Measurements from ENCODE around the gene ADAMTS8.

The ADAMTS8 gene

GRCh38 chr11:130400781-130401483 is 27.5 kb downstream of the ADAMTS8 start:
- H3K4me3 ChIP-seq (ENCODE audit: low read depth, low read length) = no peak overlapping the region

DNA sequence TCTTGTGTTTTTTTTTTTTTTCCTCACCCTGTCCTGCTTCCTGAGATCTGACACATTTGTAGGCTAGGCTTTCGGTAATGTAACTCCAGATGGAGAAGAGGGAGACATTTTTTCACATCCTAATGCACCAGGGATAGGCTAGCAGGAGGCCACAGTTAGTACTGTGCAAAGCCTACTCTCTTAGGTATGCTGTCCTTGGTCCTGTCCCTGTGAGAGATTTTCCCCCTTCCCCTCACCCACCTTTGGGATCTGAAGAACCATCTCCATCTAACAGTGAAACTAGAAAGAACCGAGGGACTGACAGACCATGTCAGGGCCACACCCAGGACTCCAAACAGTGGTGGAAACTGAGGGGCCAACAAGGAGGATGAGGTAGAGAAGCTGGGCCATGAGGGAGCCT is 29.2 kb downstream of the ADAMTS8 start:
- no peak overlapping the region for H3K4me3 ChIP-seq (ENCODE audit: low read depth, low read length)

DNA sequence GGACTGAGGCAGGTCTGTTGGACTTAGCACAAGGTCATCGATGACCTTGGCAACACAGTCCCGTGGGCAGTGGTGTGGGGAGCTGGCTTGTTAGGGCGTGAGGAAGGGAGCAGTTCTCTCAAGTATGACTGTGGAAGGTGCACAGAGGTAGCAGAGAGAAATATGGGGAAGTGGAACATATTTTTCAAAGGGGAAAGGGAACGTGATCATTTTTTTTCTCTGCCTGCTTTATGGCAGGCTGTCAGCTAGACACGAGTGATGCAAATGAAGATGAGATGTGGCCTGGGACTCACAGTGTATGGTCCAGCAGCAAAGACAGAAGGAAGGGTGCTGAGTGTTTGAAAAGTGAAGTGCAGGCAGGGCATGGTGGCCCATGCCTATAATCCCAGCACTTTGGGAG is 30.6 kb downstream of the ADAMTS8 start:
- no peak overlapping the region for H3K4me3 ChIP-seq (ENCODE audit: low read depth, low read length)

- no peak overlapping the region for H3K4me3 ChIP-seq (ENCODE audit: low read depth, low read length)
Measured at GRCh38 chr11:130396965-130397364, 31.4 kb downstream of the ADAMTS8 start.

- no peak overlapping the region for H3K4me3 ChIP-seq (ENCODE audit: low read depth, low read length)
Measured at GRCh38 chr11:130394615-130395014, 33.8 kb downstream of the ADAMTS8 start.

DNA sequence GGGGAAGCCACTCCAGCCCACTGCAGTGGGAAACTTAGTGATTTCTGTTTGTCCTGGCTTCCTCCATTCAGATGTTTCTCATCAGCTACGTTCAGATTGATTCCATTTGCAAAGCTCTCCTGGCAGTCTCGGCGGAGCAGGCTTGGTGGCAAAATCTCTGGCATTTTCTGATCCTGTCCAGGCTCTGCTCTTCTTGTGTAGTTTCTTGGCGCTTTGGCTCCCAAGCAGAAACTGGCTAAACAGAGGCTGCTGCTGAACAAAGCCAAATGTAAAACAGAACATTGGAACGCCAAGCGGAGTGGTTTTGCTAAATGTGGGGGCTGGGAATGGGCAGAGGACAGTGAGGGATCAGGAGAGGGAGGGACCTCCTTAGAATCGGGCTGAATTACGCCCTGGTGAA is 36.7 kb downstream of the ADAMTS8 start:
- no peak overlapping the region for H3K4me3 ChIP-seq (ENCODE audit: low read depth, low read length)

- no peak overlapping the region for H3K4me3 ChIP-seq (ENCODE audit: low read depth, low read length)
Measured at GRCh38 chr11:130390071-130390758, 38.2 kb downstream of the ADAMTS8 start.

DNA sequence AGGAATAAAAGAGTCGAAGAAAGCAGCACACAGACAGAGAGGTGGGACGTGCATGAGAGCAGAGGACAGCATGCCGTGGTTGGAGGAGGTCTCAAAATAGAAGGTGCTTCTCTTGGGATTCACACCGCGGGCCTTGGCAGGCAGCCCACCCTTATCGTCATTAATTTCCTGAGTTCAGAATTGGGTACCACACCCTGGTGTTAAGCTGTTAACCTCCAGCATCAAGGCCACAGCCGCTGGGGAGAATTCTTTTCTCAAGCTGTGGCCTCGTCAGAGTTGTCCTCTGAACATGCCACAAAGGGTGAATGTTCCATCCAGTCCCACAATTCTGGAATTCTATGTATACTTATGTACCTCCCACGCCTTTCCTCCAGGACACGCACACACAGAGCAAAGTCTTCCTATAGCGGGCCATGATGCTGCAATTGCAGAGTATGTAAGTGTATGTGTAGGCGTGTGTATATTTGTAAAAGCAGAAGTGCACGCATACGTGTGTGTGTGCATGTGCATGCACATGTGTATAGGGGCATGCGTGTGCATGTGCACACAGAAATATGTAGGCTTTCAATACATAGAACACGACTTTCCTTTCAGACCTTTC is 39.0 kb downstream of the ADAMTS8 start:
- no peak overlapping the region for H3K4me3 ChIP-seq (ENCODE audit: low read depth, low read length)

- H3K4me3 ChIP-seq (ENCODE audit: low read depth, low read length) = no peak overlapping the region
Measured at GRCh38 chr11:130388607-130389205, 39.7 kb downstream of the ADAMTS8 start.

- no peak overlapping the region for H3K4me3 ChIP-seq (ENCODE audit: low read depth, low read length)
Measured at GRCh38 chr11:130386056-130386455, 42.4 kb downstream of the ADAMTS8 start.

DNA sequence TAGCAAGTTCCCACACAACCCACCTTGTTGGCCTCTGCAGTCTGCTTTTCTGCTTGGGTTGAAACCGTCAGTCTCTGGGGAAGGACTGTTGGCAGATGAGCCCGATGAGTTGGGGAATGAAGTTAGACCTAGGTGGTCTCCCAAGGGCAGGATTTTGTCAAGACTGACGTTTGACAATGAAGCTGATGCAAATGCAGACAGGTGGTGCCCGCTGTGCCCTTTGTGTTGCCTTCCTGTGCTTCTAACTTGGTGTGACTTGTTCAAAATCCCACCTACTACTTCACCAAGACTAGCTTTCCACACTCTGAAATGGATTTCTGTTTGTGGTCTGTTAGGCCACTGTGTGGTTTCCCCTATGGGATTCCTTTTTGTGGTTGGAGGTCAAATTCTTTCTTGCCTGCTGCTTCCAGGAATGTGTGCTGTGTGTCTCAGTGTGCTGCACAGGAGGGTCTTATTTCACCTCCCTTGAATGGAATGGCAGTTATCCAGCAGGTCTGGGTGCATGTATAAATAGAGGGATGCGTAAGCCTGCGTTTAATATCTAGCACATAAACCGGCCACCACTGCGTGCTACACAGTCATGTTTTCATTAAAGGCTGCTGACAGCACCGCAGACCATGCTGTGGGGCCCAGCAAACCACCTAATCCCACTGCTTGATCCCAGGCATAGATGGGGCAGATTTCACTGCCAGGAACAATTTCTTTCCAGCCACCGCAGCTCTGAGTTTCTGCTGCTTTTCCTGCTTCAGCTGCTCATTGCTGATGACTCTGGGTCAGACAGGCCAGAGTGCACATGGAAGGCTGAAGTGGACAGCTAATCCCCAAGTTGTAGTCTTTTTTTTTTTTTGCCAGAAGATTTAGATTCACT is 44.8 kb downstream of the ADAMTS8 start:
- H3K4me3 ChIP-seq (ENCODE audit: low read depth, low read length) = no peak overlapping the region

DNA sequence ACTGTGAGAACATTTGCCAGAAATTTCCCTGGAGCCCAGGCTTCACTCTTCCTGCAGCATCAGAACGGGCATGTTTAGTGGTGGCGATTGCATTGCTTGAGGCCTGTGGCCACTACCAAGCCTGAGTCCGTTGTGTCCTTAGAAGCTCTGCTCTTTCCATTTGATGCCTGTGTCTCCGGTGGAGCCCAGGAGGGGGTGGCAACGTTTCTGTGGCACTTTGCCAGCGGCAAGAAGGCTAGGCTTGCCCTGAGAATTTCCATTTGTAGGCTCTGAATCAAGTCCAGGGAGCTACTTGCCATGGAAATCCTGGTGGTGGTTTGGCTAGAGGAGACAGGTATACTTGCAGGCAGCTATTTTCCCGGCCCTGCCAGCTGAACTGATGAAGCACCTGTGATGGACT is 47.1 kb downstream of the ADAMTS8 start:
- no peak overlapping the region for H3K4me3 ChIP-seq (ENCODE audit: low read depth, low read length)

DNA sequence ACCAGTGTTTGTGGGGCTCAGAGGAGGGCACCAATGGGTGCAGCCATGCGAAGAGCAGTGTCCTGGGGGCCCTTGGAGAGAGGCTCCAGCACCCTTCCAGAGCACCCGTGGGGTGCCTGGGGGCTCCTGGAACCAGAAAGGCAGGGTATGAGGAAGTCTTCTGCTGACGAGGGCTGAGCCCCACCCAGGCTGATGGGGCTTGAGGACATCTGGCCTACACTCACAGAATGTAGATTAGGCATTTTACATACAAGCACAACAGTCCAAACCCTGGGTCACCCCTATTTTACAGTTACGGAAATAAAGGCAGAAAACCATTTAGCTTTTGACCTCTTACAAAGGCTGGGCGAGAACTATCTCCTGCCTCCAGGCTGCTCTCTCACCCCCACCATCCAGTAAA is 47.6 kb downstream of the ADAMTS8 start:
- no peak overlapping the region for H3K4me3 ChIP-seq (ENCODE audit: low read depth, low read length)

DNA sequence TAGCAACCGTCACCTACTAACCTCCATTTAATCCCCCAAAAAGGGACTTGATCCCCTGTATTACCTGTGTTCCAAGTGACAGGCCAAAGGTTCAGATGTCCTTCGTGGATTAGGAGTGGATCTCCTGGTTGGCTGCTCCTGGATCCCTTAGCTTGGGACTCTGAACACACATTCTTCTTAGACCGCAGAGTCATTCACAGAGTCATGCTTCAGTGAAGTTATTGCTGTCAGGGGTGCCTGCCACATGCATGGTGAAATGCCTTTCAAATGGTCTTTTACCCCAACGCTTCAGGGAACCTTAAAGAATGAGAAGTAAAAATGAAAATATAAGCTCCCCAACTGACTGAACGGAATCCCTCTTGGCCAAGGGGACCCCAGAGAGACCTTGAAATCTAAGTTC is 49.1 kb downstream of the ADAMTS8 start:
- H3K4me3 ChIP-seq (ENCODE audit: low read depth, low read length) = no peak overlapping the region

DNA sequence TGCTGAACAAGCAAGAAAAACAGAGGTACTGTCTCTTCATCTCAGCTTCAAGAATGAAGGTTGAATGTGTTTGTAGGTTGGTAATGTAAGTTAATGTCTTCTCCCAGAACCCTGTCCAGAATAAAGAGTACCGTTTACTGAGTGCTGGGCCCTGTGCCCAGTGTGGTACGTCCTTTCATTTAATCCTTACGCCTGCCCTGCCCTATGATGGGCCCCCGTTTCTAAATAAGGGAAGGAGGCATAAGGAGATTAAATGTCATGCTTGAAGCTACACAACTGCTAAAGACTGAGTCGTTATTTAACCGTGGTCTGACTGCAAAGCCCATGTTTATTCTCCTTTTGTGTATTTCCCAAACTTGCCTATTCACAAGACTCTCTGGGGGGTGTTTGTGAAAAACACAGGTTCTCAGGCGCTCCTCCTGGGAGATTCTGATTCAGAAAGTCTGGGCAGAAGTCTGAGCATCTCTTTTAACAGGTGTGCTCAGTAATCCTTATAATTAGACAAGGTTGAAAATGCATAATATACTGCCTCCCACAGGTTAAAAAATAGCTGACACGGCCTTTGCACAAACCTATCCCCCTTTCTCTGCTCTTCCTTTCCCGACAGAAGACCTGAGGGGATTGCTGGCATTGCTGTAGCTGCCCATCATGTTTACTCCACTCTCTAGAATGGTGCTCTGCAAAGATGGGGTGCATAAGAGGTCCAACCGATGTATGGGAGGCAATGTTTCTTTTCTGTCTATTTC is 57.4 kb downstream of the ADAMTS8 start:
- no peak overlapping the region for H3K4me3 ChIP-seq (ENCODE audit: low read depth, low read length)

DNA sequence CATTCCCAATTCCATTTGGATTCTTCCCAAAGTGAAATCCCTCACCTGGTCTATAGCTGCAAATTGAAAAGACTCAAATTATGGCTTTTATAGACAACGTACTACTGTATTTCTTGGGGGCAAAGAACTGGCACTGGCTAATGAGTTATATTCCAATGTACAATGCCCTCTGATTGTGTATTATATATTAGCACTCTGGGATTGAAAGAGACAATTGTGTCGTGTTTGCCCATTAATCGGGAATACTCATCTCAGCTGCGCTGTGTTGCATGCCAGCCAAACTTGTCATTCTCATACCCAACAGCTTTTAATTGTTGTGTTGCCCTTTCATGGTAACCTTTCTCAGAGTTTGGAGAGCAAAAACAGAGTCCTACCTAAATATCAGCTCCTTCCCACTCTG is 58.7 kb downstream of the ADAMTS8 start:
- H3K4me3 ChIP-seq (ENCODE audit: low read depth, low read length) = no peak overlapping the region

DNA sequence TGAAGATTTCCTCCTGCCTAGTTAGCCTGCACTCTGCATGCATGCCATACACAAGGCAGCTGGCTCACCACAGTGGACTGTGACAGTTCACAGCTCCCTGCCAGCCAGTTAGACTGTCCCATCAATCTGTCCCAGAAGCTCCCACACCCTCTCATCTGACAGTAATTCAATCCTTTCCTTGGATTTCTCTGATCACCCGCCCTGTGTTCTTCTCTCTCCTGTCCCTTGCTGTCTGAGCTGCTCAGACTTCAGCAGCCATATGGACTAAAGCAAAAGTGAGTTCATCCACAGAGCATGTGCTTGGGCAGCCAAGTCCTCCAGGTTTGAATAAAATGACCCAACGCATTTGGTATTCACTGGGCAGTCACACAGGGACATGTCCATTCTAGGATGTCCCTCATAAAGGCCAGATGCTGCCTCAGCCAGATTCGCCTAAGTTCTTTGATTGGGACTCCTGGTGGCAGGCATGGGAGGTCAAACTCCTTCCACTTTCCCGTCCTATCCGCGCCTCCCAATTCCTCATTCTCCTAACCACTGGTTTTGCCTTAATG is 59.2 kb downstream of the ADAMTS8 start:
- H3K4me3 ChIP-seq (ENCODE audit: low read depth, low read length) = no peak overlapping the region

GRCh38 chr11:130359419-130359818 is 69.0 kb downstream of the ADAMTS8 start:
- H3K4me3 ChIP-seq (ENCODE audit: low read depth, low read length) = no peak overlapping the region

GRCh38 chr11:130358398-130358797 is 70.0 kb downstream of the ADAMTS8 start:
- no peak overlapping the region for H3K4me3 ChIP-seq (ENCODE audit: low read depth, low read length)

Data from iPS-11a (cell line).